CD4-positive, alpha-beta T cell treated with Interleukin-6 at 100 ng/mL for 8 hours (primary cell): ENCODE measurements around the gene IQGAP3.
"Not testable (repeated sequence)": the region's sequence is repeated elsewhere in the genome, so short reads cannot be mapped to it uniquely, and the experiment has no call there.

Experiments
- DNase-seq: peaks from one replicate; pipeline ENCODE4 v3.0.0-alpha.2; 2020; ENCODE audit warnings: mixed read lengths, low spot score

Gene IQGAP3

DNA sequence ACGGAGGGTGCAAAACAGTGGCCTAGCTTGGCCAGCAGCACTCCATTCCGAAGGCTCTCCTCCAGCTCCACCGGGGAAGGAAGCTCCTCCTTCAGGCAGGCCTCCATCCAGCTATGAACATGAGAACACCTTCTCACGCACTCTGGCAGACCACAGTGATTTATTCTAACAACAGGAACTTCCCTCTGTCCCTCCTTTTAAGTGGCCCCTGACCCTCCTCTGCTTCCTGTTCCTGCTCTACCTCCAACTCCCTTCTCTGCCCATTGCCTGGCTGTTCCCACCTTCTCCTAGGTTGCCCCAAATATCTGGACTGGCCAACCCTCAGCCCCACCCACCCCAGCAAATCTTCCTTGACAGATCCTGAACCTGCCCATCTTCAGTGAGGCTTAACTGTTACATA, 5.9 kb downstream of the IQGAP3 start:
- DNase-seq: no peak

DNA sequence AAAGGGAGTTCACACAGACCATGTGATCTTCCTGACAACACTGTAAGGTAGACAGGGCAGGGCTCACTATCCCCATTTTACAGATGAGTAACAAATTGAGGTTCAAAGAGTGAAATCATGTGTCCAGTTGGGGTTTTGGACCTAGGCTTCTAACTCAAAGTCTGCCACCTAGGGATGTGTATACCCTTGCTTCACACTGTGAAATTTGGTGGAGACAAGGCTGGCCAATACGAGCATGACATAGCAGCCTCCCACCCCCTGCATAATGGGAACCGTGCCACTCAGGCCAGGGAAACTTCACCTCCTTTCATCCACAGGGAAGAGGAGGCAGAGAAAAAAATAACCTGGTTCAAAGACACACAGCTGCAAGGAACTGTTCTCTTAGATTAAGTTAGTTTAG, 6.8 kb downstream of the IQGAP3 start:
- DNase-seq: no peak

DNA sequence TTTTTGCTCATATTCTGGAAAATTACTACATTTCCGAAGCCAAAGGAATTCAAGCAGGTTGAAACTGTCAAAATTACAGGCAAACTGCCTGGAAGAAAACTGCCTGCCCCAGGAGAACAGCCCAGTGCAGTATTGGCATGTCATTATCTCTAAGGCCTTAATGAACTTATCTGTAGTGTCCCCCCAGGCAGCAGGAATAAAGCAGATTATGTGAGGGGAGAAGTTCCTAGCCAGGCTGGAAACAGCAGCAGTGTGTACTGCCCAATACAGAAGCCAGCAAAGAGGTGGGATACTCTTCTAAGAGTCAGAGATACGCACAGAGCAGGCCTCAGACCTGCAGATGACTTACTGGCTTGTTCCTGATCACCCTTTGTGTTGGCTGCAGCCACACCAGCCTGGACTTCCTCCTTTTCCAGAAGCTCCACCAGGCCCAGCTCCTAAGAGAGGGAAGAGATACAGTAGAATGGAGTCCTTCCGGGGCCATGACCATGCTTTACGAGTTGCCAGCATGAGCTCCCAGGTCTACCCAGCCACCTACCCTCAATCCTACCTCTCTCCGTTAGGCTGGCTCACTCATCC, 11.7 kb downstream of the IQGAP3 start:
- no peak for DNase-seq

DNA sequence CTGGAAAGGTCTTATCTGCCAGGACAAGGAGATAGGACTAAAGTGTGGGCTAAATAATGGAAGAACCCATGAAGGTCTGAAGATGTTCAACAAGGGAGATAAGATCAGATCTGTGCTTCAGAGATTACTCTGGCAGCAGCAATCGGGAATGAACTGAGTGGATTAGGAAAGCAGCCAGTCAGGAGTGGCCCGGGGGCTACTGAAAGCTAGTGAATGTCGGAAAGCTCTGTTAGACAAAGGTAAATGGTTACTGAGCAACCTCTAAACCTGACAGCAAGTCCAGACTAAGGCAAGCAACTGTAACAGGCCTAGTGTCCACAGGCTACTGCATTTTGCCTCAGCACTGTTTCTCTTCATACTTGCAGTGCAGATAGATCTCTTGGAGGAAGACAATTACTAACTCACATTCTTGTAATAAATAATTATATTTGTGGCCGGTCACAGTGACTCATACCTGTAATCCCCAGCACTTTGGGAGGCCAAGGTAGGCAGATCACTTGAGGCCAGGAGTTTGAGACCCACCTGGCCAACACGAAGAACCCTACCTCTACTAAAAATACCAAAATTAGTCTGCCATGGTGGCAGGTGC, 12.5 kb downstream of the IQGAP3 start:
- no peak for DNase-seq

DNA sequence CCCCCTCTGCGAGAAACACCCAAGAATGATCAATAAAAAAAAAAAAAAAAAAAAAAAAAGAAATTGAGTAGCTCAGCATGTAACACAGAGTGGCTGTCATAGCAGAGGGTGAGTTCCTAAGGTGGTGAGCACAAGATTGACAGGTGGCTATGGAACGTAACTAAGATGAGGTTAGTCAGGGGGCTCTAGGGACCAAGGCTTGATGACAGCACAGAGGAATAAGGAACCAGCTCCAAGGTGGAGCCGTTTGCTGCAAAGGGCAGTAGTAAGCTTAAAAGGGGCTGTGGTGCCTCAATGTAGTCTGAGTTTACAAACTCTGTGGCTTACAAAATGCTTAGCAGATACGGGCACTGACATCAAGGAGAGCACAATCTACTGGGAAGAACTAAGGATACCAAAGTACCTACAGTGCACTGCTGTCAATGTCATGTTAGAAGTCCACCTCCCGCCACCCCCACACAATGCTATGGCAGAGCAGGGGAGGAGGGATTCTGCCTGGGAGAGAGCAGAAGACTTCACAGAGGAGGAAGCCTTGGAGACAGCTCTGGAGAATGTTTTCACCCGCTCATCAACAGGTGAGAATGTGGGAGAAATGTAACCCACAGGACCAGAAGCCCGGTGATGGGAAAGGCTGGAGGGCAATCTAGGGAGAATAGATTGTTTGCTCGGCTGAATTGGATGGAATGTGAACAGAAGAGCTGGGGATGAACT, 13.1 kb downstream of the IQGAP3 start:
- DNase-seq: no peak

DNA sequence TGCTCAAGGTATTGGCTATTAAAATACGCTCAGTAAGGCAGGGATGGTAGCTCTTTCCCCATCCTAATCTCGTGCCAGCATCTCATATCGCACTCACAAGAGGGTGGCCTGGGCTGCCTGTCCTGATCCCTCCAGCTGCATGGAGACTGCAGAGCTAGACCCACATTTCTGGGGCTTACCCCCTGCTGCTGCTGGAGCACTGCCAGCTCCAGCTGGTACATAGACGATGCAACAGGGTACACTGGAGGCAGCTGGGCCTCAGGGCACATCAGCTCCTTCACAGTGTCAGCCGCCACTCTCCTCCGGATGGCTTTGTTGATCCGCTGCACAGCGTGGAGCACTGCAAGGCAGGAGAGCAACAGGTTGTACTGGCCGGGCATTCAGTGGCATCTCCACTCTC, 16.0 kb downstream of the IQGAP3 start:
- DNase-seq: no peak

DNA sequence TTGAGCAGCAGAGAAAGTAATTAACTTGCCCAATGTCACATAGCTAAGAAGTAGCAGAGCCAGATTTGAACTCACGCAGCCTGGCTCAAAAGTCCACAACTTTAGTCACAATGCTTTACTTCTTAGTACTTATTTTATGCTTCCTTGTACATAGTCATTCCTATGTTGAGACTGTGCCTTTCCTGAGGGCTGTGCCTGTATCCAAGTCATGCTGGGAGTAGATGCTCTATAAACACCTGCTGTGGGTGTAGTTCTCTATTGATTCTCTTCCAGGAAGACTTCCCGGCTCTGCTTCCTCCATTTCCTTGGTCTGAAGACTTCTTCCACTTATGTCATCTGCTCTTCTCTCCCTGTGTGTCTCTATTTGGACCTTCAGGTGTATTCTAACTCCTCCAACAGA, 16.6 kb downstream of the IQGAP3 start:
- no peak for DNase-seq

DNA sequence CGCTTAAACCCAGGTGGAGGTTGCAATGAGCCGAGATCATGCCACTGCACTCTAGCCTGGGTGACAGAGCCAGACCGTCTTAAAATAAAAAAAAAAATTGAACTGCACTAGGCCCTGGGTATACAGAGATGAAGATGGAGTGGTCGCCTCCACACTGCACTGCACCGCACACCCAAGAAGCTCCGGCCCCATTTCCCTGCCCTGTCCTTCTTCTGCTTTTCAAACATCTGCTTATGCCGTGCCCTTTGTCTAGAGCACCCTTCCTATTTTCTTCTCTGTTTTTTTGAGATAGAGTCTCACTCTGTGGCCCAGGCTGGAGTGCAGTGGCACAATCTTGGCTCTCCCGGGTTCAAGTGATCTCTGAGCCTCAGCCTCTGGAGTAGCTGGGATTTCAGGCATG, 17.4 kb downstream of the IQGAP3 start:
- no peak for DNase-seq

DNA sequence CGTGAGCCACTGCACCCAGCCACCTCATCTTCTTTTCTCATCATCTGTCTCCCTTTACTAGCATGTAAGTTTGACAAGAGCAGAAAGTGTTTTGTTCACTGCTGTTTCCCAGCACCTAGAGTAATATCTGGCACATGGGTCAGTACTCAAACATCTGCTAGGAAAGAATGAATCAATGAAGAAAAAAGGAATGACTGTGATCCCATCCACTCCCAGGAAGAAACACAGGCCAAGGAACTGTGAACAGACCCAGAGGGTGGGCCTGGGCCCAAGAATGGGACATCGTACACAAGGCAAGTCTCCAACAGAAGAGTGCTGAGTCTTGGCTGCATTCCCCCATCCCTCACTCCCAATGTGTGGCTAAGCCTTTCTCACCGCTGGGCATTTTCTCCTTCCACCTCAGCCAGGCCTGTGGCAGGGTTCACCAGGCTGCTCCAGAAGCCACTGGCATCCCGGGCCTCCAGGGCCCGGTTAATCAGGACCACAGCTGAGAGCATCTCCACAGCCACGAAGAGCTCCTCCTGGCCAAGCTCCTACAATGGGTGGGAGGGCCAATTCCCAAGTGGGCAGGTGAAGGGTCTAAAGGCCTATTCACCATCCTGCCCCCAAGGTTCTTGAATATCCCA, 18.4 kb downstream of the IQGAP3 start:
- DNase-seq: no peak

DNA sequence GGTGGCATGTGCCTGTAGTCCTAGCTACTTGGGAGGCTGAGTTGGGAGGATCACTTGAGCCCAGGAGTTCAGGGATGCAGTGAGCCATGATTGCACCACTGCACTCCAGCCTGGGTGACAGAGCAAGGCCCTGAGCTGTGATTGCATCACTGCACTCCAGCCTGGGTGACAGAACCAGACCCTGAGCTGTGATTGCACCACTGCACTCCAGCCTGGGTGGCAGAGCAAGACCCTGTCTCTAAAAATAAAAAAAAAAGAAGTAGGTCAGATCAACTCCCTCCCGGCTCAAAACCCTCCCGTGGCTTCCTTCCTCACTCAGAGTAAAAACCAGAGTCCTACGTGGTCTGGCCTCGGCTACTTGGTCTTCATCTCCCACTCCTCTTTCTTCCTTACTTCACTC, 19.4 kb downstream of the IQGAP3 start:
- DNase-seq: not testable (repeated sequence)

DNA sequence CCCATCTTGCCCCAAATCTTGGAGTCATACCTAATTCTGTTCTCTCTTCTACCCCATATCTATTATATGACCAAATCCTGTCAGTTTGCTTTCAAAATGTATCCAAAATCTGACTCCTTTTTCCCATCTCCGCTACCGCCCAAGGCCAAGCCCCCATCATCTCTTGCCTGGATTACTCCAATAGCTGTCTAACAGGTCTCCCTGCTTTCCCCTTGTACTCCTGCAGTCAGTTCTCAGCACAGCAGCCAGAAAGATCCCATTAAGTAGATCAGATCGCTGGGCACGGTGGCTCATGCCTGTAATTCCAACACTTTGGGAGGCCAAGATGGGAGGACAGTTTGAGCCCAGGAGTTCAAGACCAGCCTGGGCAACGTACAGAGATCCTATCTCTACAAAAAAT, 19.8 kb downstream of the IQGAP3 start:
- DNase-seq: no peak

DNA sequence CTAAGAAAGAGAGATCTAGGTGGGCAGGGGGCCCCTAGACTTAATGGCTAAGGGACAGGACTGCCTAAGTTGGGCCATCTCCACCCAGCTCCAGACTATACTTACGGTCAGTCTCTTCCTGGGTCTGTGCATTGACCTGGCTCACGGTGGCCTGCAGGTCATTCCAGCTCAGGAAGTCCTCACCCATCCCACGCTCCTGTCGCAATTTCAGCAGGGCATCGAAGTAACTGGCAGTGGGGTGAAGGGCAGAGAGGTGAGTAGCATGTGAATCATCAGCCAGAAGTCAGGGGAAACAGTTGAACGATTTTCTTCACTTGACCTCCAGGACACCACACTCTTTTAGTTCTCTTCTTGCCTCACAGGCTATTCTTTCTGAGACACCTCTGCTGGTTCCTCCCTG, 20.5 kb downstream of the IQGAP3 start:
- no peak for DNase-seq

DNA sequence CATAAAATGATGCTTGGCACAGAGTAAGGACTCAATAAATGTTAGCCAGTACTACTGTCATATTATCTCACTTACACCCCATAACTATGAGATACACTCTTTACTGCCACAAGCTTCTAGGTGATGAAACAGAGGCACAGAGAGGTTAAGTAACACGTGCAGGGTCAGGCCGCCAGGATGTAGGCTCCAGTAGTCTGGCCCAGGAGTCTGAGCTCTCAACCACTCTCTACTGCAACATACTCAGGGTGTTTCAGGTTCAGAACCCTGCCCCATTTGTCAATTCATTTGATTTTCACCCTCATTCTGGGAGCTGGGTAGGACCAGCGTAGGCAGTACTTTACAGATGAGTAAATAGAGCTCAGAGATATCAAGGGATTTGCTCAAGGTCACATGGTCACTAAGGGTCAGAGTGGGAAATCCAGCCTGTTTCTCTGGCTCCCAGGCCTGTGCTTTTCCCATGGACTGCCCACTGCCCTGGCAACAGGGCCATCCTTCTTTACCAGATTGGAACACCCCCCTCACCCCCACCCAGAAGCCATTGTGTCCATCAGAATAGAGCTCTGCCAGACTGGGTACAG, 21.2 kb downstream of the IQGAP3 start:
- DNase-seq: no peak

DNA sequence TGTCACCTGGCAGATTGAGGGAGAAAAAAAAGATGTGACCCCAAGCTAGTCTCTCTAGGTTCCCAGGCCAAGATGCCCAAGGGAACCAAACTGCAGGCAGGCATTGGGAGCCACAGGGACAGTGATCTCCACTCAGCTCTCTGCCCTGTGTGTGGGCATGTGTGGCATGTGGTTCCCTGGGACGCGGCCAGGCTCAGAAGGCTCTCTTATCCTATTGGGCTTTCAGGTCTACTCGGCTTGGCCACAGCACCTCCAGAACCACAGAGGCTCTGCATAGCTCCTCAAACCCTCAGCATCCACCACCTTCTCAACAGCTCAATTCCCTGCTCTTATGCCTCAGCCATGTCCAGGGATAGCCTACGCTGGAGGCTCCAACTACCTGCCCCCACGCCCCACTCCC, 22.0 kb downstream of the IQGAP3 start:
- no peak for DNase-seq

DNA sequence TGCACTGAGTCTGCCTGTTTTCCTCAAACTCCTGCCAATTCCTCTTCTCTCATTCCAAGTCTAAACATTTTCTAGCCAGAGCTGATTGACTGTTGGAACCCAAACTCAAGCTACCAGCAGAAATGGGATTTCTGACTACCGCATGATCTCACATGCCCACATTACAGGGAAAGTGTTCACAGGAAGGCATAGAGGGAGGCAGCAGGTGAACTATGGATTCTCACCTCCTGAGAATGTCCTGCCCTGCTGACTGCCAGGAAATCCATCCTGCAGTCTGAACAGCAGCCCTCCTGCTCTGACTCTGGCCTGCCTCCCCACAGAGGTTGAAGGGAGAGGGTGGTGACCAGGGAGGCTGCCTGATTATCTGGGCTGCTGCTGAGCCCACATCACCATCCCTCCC, 22.5 kb downstream of the IQGAP3 start:
- DNase-seq: no peak

DNA sequence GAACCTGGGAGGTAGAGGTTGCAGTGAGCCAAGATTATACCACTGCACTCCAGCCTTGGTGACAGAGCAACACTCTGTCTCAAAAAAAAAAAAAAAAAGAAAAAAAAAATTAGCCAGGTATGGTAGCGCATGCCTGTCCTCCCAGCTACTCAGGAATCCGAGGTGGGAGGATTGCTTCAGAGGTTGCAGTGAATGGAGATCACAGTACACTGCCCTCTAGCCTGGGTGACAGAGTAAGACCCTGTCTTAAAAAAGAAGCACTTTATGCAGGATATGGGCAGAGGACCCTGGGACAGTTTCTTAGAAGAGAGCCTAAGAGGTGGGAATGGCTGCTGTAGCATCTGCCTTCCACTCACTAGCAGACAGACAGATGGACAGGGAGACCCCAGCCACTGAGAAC, 23.0 kb downstream of the IQGAP3 start:
- DNase-seq: no peak

DNA sequence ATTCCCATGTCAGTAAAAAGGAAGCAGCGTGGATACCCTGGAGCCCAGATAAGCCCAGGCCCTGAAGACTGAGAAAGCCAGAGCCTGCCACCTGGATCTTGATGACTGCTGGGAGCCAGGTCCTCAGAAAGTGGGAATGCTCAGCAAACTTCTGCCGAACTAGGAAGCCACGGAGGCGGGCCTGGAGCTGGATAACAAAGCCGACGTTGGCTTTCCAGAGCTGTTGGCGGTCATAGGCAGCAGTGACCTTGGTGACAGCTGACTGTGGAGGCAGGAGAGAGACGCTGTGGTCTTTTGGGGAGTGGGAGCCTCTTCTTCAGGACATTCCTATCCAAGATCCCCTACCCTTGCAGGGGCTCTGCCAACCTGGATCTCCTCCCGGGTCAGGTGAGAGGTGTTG, 24.4 kb downstream of the IQGAP3 start:
- no peak for DNase-seq

DNA sequence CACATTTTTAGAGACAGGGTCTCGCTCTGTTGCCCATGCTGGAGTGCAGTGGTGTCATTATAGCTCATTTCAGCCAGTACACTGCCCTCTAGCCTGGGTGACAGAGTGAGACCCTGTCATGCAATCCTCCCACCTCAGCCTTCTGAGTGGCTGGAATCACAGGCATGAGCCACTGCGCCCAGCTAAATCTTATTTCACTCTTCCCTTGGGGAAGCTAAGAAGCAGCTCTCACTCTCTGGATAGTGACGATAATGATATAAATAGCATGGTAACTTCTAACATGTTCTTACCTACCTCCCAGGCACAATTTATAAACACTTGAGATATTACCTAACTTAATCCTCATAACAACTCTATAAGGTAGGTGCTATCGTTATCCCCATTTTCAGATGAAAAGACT, 24.9 kb downstream of the IQGAP3 start:
- no peak for DNase-seq

DNA sequence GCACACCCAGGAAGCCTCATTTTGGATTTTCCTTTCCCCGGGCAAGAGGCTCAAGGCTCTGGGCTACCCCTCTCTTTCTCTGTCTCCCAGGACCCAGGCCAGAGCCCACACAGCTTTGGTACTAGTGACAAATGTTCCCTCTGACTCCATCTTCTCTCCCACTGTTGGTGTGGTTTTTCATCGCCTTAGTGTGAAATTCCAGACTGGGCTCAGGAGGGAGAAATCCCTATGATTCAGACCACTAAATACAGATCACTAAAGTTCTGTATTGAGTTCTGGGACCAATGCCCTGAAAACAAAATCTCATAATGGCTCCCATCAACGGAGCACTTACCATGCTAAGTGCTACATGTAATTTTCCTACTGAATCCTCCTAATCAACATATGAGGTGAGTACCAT, 26.1 kb downstream of the IQGAP3 start:
- no peak for DNase-seq

DNA sequence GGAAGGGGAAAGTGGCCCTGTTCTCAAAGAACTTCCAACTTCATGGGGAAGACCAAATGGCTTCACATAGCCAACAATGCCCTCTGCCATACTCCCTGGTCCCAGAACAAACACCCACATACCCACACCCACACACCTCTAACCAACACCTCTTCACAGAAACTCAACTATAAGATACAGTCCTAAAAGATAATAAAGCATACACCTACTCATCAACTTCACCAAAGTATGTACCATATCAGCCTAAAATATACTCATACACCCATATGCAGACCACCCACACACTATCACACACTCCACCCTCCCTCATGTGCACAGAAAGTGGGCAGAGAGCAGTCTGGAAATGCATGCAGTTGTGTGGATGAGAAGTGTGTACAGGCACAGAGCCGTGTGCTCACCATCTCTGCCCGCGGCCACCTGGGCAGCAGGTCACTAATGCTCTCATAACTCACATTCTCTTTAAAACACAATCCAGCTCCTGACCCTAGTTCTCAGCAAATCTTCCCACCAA, 27.7 kb downstream of the IQGAP3 start:
- no peak for DNase-seq

DNA sequence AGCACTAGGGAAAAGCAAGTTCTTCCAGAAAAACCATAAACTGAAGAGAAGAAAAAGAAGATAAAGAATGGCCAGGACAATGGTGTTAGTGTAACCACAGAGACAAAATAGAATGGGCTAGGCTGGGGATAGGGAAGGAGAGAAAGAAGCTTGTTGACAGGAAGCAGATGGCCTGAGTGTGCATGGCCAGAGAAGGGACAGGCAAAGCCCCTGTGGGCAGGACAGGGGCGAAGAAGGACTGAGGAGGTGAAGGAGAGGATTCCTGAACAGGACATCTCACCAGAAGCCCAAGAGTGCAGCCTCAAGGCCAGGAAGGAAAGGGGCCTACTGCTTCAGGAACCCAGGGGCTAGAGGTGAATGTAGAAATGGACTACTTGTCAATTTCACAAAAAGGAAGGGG, 29.3 kb downstream of the IQGAP3 start:
- no peak for DNase-seq

DNA sequence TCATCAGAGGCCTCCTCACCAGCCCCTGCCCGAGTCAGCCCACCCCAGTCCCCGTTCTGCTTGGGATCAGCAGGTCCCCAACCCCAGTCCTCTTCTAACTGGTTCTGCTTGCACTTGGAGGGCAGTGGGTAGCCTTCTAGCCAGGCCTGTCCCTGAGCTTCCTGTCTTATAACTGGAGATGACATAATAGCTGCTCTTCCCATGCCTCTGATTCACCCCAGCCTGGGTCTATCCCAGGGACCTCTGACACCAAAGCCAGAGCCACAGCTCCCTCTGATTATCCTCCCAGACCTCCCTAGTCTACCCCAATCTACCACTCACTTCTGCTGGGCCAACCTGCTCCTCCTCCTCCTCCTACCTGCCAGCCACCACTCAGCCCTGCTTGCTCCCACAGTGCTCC, 31.4 kb downstream of the IQGAP3 start:
- no peak for DNase-seq

DNA sequence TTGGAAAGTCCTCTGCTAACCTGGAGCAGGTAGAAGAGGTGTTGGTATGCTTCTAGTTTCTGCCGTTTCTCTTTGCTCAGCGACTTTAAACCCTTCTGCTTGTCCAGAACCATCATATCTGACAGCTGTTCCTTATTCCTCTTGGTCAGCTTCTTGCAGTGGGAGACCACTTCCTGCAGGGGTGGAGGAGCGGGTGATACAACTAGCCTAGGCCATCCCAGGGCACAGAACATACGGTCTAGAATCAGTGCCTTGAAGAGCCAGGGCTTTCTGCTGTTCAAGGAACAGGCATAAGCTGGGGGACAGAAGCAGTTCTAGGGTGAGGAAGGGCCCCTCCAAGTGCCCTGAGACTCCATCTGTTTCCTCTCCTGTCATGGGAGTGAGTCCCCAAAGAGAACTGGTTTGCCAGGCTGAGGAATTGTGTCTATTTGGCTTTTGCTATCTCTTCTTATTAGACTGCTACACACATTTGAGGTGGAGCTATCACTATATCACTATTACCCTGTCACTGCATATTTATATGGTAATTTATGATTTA, 32.5 kb downstream of the IQGAP3 start:
- DNase-seq: no peak
